GM23338 (cell line): ENCODE data around the gene NTNG1. TPM values are rescaled to one million over a fixed set of nuclear protein-coding genes. Genes with fewer than 3 reads are reported as not detected.

Experiments
- ATAC-seq: fragments of 200-7000 bp; cut with Tn5 transposase; 3 replicates; pipeline ENCODE4 v1.9.1; 2020
- DNase-seq: peaks from one replicate; pipeline ENCODE4 v3.0.0-alpha.2; 2015; ENCODE audit warnings: low spot score
- H2AFZ ChIP-seq: fragments of 200-600 bp; sonication (generic); 2 replicates; pipeline ENCODE4 v1.8.0; 2016; ENCODE audit warnings: antibody characterized with exemption, mild to moderate bottlenecking, moderate library complexity
- H3F3A ChIP-seq: fragments of 200-600 bp; sonication (generic); replicated peaks from 2 replicates; pipeline ENCODE4 v1.8.0; 2017; ENCODE audit warnings: antibody characterized with exemption, mixed run types, low read depth
- H3K27ac ChIP-seq: fragments of 200-600 bp; sonication (generic); 2 replicates; pipeline ENCODE4 v1.6.1; 2016; ENCODE audit warnings: low read depth
- H3K27me3 ChIP-seq: fragments of 200-600 bp; sonication (generic); 2 replicates; pipeline ENCODE4 v1.8.0; 2016; ENCODE audit warnings: mild to moderate bottlenecking, mixed run types, moderate library complexity; ENCODE audit not compliant: insufficient read depth
- H3K36me3 ChIP-seq: fragments of 200-600 bp; sonication (generic); 2 replicates; pipeline ENCODE4 v1.8.0; 2016; ENCODE audit warnings: mild to moderate bottlenecking; ENCODE audit not compliant: insufficient read depth
- H3K4me1 ChIP-seq: fragments of 200-600 bp; sonication (generic); 2 replicates; pipeline ENCODE4 v1.8.0; 2016; ENCODE audit warnings: mild to moderate bottlenecking, moderate library complexity; ENCODE audit not compliant: insufficient read depth
- H3K4me2 ChIP-seq: fragments of 200-600 bp; sonication (generic); 2 replicates; pipeline ENCODE4 v1.7.1; 2017; ENCODE audit warnings: mixed run types
- H3K4me3 ChIP-seq: fragments of 200-600 bp; sonication (generic); 2 replicates; pipeline ENCODE4 v1.6.1; 2016; ENCODE audit warnings: mixed run types
- H3K79me2 ChIP-seq: fragments of 200-600 bp; sonication (generic); replicated peaks from 2 replicates; pipeline ENCODE4 v1.8.0; 2017; ENCODE audit warnings: mild to moderate bottlenecking; ENCODE audit not compliant: insufficient read depth
- H3K9me2 ChIP-seq: fragments of 200-600 bp; sonication (generic); 2 replicates; pipeline ENCODE4 v1.8.0; 2017; ENCODE audit not compliant: insufficient read depth
- H4K20me1 ChIP-seq: fragments of 200-600 bp; sonication (generic); replicated peaks from 2 replicates; pipeline ENCODE4 v1.8.0; 2017; ENCODE audit warnings: mild to moderate bottlenecking; ENCODE audit not compliant: insufficient read depth
- H3K27ac Mint-ChIP-seq: 2 replicates; pipeline ENCODE4 v1.8.0; 2020; ENCODE audit warnings: inconsistent platforms, mild to moderate bottlenecking, moderate library complexity, mixed read lengths
- H3K27me3 Mint-ChIP-seq: 3 replicates; pipeline ENCODE4 v1.8.0; 2022; ENCODE audit warnings: low read depth, mild to moderate bottlenecking, moderate library complexity, mixed read lengths, inconsistent platforms; ENCODE audit not compliant: insufficient read depth, poor library complexity
- H3K36me3 Mint-ChIP-seq: 3 replicates; pipeline ENCODE4 v1.8.0; 2021; ENCODE audit warnings: low read depth, mild to moderate bottlenecking, inconsistent platforms, moderate library complexity, mixed read lengths
- H3K4me1 Mint-ChIP-seq: 3 replicates; pipeline ENCODE4 v1.8.0; 2020; ENCODE audit warnings: mild to moderate bottlenecking, inconsistent platforms, mixed read lengths
- H3K4me3 Mint-ChIP-seq: 3 replicates; pipeline ENCODE4 v1.8.0; 2021; ENCODE audit warnings: moderate library complexity, mild to moderate bottlenecking, inconsistent platforms, mixed read lengths
- H3K9me3 Mint-ChIP-seq: 3 replicates; pipeline ENCODE4 v1.8.0; 2020; ENCODE audit warnings: moderate library complexity, mild to moderate bottlenecking, inconsistent platforms, mixed read lengths
- CREB1 ChIP-seq: fragments of 250-450 bp; sonication (Bioruptor Pico); IDR thresholded peaks from 2 replicates; pipeline ENCODE4 v1.5.0; 2020; ENCODE audit warnings: low read depth, mild to moderate bottlenecking, moderate library complexity
- CTCF ChIP-seq, 2 experiments: fragments of 200-600 bp in 1 of 2; sonication (generic) in 1 of 2; conservative IDR thresholded peaks; 2 replicates each; pipeline versions ENCODE4 v1.5.1 to v1.6.1; 2016 to 2017; ENCODE audit warnings: antibody characterized with exemption in 2 of 2, low read depth in 2 of 2, mild to moderate bottlenecking in 2 of 2, moderate library complexity in 1 of 2
- ETS1 ChIP-seq: IDR thresholded peaks from 2 replicates; pipeline ENCODE4 v1.6.1; 2016; ENCODE audit warnings: antibody characterized with exemption
- EZH2 ChIP-seq: fragments of 200-600 bp; sonication (generic); IDR thresholded peaks from one replicate; pipeline ENCODE4 v1.8.0; 2017; ENCODE audit warnings: antibody characterized with exemption, mild to moderate bottlenecking, low read depth; ENCODE audit not compliant: unreplicated experiment
- EZH2phosphoT487 ChIP-seq: fragments of 200-600 bp; sonication (generic); IDR thresholded peaks from one replicate; pipeline ENCODE4 v1.8.1; 2018; ENCODE audit warnings: antibody characterized with exemption; ENCODE audit not compliant: unreplicated experiment
- JUNB ChIP-seq: IDR thresholded peaks from one replicate; pipeline ENCODE4 v1.6.1; 2016; ENCODE audit warnings: antibody characterized with exemption; ENCODE audit not compliant: unreplicated experiment
- NANOG ChIP-seq: IDR thresholded peaks from 2 replicates; pipeline ENCODE4 v1.6.1; 2016; ENCODE audit warnings: antibody characterized with exemption, borderline replicate concordance
- POLR2AphosphoS5 ChIP-seq: IDR thresholded peaks from 2 replicates; pipeline ENCODE4 v1.6.1; 2016; ENCODE audit warnings: antibody characterized with exemption, low read depth
- STAT1 ChIP-seq: IDR thresholded peaks from one replicate; pipeline ENCODE4 v1.6.1; 2016; ENCODE audit warnings: antibody characterized with exemption; ENCODE audit not compliant: unreplicated experiment
- ZNF114 ChIP-seq: fragments of 250-450 bp; sonication (Bioruptor Pico); IDR thresholded peaks from 2 replicates; pipeline ENCODE4 v1.5.0; 2020; ENCODE audit warnings: mild to moderate bottlenecking, moderate library complexity
- ZNF331 ChIP-seq: fragments of 250-450 bp; sonication (Bioruptor Pico); IDR thresholded peaks from 2 replicates; pipeline ENCODE4 v1.5.0; 2020; ENCODE audit warnings: low read depth, mild to moderate bottlenecking, moderate library complexity
- ZNF462 ChIP-seq: fragments of 250-450 bp; sonication (Bioruptor Pico); IDR thresholded peaks from 2 replicates; pipeline ENCODE4 v1.5.0; 2020; ENCODE audit warnings: mild to moderate bottlenecking, moderate library complexity
- polyA plus RNA-seq: library from polyadenylated mRNA; unstranded; fragments of >200 nt; fragmentation: Nextera tagmentation; extraction: Ambion mirVana; gene quantifications from 2 replicates; pipeline ENCODE4 v1.2.1, GENCODE V29; 2016
- total RNA-seq: library from RNA; depleted of rRNA; stranded (reverse); fragments of >200 nt; shearing (Covaris generic); gene quantifications from 2 replicates; pipeline ENCODE4 v1.2.3, GENCODE V29; 2014

The NTNG1 gene
- total and polyA plus RNA-seq, 2 experiments from 2014 or later: 7.2 to 10.3 TPM

- TF ChIP-seq ZNF462 (CRISPR knock-in tag) (no peak), EZH2phosphoT487 (no peak), JUNB (no peak), CTCF (conservative IDR thresholded peaks at IDR 0.05; ENCODE audit: low read depth in 2 of 2) (no peak), ZNF114 (CRISPR knock-in tag) (no peak), STAT1 (no peak)
These were observed 10.5 kb downstream of the NTNG1 start (continued) for GRCh38 chr1:107151295-107151694.

GRCh38 chr1:107152395-107152794, 11.6 kb downstream of the NTNG1 start:
- no peaks in the 10 kb centered on the region for H3K79me2 ChIP-seq
- Mint-ChIP-seq H3K27me3 (no peaks in the 10 kb centered on the region), H3K9me3 (no peaks in the 10 kb centered on the region), H3K4me3 (no peak overlapping the region), H3K27ac (no peak overlapping the region), H3K36me3 (no peaks in the 10 kb centered on the region), H3K4me1 (peaks cover 11% of the 10 kb centered on the region; the same call in 2 of the 3 replicates)
- no peaks in the 10 kb centered on the region for H3K27me3 ChIP-seq
- H3K27ac ChIP-seq: no peak overlapping the region
- no peaks in the 10 kb centered on the region for H4K20me1 ChIP-seq
- no peaks in the 10 kb centered on the region for H3K4me1 ChIP-seq
- ATAC-seq (no peak), DNase-seq (no peak)
- H3F3A ChIP-seq: no peaks in the 10 kb centered on the region
- H2AFZ ChIP-seq: no peak overlapping the region
- H3K36me3 ChIP-seq: no peaks in the 10 kb centered on the region
- H3K4me3 ChIP-seq: no peak overlapping the region
- H3K9me2 ChIP-seq: no peaks in the 10 kb centered on the region
- no peak overlapping the region for H3K4me2 ChIP-seq
- TF ChIP-seq STAT1: no peak
- TF ChIP-seq EZH2phosphoT487: no peak
- TF ChIP-seq CREB1 (CRISPR knock-in tag): no peak
- no peak for TF ChIP-seq ZNF331 (CRISPR knock-in tag)
- no peak for TF ChIP-seq CTCF (conservative IDR thresholded peaks at IDR 0.05; ENCODE audit: low read depth in 2 of 2)
- no peak for TF ChIP-seq ZNF114 (CRISPR knock-in tag)
- no peak for TF ChIP-seq JUNB
- TF ChIP-seq ETS1: no peak
- TF ChIP-seq POLR2AphosphoS5: no peak
- TF ChIP-seq NANOG: no peak
- TF ChIP-seq EZH2: no peak
